Neural progenitor cell (in vitro differentiated cells): Measurements from ENCODE around the gene GALK1.

Experiments
- CTCF ChIP-seq: fragments of 200-600 bp; sonication (generic); IDR thresholded peaks from 2 replicates; pipeline ENCODE4 v1.5.1; 2017; ENCODE audit warnings: antibody characterized with exemption, mild to moderate bottlenecking
- EZH2 ChIP-seq: fragments of 200-600 bp; sonication (generic); IDR thresholded peaks from 2 replicates; pipeline ENCODE4 v1.6.1; 2017; ENCODE audit warnings: antibody characterized with exemption, mild to moderate bottlenecking, moderate library complexity
- EZH2phosphoT487 ChIP-seq: fragments of 200-600 bp; sonication (generic); IDR thresholded peaks from 2 replicates; pipeline ENCODE4 v1.6.1; 2017; ENCODE audit warnings: antibody characterized with exemption

GRCh38 chr17:75809631-75810111 lies 44.7 kb upstream of the GALK1 start:
- TF ChIP-seq CTCF: no peak
- TF ChIP-seq EZH2: no peak
- TF ChIP-seq EZH2phosphoT487: no peak
